Measurements from ENCODE around the gene NR4A3.
"Not testable (repeated sequence)": the region's sequence is repeated elsewhere in the genome, so short reads cannot be mapped to it uniquely, and the experiment has no call there.

The NR4A3 gene

DNA sequence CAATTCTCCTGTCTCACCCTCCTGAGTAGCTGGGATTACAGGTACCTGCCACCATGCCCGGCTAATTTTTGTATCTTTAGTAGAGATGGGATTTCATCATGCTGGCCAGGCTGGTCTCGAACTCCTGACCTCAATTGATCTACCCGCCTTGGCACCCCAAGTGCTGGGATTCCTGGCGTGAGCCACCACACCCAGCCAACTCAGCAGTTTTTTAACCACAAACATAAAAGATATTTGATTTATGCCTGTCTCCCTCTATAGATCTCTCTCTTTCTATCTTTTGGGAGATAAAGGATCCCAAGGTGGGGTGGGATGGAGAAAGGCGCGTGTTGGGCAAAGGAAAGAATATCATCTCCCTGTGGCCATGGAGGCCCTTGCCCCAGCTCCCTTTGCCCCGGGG, 26.8 kb downstream of the NR4A3 start:
- TF ChIP-seq CTCF (IDR thresholded peaks at IDR 0.05; ENCODE audit: low read depth, low read length, missing control alignments): no peak
- DNase-seq (ENCODE audit: extremely low read depth, low read depth): no peak

GRCh38 chr9:99850736-99851499, 29.2 kb downstream of the NR4A3 start:
- no peak for TF ChIP-seq CTCF (IDR thresholded peaks at IDR 0.05; ENCODE audit: low read depth, low read length, missing control alignments)

More for the DNA sequence above, 26.8 kb downstream of the NR4A3 start:
- H3K4me3 ChIP-seq (replicated peaks; ENCODE audit: low read depth, low read length): no peak overlapping the region

DNA sequence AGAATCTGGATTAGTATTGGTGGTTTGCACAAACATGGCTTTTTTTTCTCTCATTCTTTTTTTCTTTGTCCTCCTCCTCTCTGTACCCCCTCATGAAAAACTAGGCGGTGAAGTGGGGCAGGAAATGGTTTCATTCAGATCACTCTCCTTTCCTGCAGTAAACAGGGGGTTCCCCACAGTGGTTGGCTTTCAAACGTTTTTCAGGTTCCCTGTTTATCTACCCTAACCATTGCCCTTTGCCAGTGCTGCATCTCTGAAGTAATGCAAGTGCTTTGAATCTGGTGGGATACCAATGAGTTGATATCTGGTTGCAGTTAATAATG, 29.8 kb downstream of the NR4A3 start:
- DNase-seq (ENCODE audit: extremely low read depth, low read depth): no peak
- no peak for TF ChIP-seq CTCF (IDR thresholded peaks at IDR 0.05; ENCODE audit: low read depth, low read length, missing control alignments)
- no peak overlapping the region for H3K4me3 ChIP-seq (replicated peaks; ENCODE audit: low read depth, low read length)

More at GRCh38 chr9:99850736-99851499, 29.2 kb downstream of the NR4A3 start:
- DNase-seq (ENCODE audit: extremely low read depth, low read depth): no peak
- H3K4me3 ChIP-seq (replicated peaks; ENCODE audit: low read depth, low read length): no peak overlapping the region

GRCh38 chr9:99852617-99853016, 30.9 kb downstream of the NR4A3 start:
- DNase-seq (ENCODE audit: extremely low read depth, low read depth): no peak
- no peak for TF ChIP-seq CTCF (IDR thresholded peaks at IDR 0.05; ENCODE audit: low read depth, low read length, missing control alignments)
- no peak overlapping the region for H3K4me3 ChIP-seq (replicated peaks; ENCODE audit: low read depth, low read length)

GRCh38 chr9:99855467-99856176, 33.9 kb downstream of the NR4A3 start:
- H3K4me3 ChIP-seq (replicated peaks; ENCODE audit: low read depth, low read length): no peak overlapping the region
- TF ChIP-seq CTCF (IDR thresholded peaks at IDR 0.05; ENCODE audit: low read depth, low read length, missing control alignments): no peak
- DNase-seq (ENCODE audit: extremely low read depth, low read depth): no peak

GRCh38 chr9:99857576-99857975, 35.9 kb downstream of the NR4A3 start:
- not testable (repeated sequence) for H3K4me3 ChIP-seq (replicated peaks; ENCODE audit: low read depth, low read length); DNase-seq (ENCODE audit: extremely low read depth, low read depth)

DNA sequence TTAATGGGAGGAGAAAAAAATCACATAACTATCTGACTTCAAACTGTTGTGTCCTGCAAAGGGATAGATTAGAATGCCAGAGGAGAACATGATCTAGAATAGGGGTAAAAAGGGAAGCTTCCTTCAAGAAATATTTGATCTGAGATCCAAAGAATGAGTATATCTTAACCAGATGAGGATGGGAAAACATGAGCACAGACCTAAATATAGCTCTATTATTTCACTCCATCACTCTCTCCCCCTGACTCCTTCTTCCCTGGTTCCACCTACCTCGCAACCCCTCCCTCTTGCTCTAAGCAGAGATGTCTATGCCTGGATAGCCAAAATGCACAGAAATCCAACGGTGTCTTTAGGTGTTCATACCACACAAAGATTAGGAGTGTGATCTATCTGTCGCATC, 36.4 kb downstream of the NR4A3 start:
- DNase-seq (ENCODE audit: extremely low read depth, low read depth): no peak
- H3K4me3 ChIP-seq (replicated peaks; ENCODE audit: low read depth, low read length): no peak overlapping the region

More for the DNA sequence above, 36.4 kb downstream of the NR4A3 start:
- TF ChIP-seq CTCF (IDR thresholded peaks at IDR 0.05; ENCODE audit: low read depth, low read length, missing control alignments): no peak
